ENCODE results near the gene UBQLN1.

- no peak for TF ChIP-seq CTCF (conservative IDR thresholded peaks at IDR 0.05)
- TF ChIP-seq ZFX (IDR thresholded peaks at IDR 0.05), result no peak
Observed at GRCh38 chr9:83639266-83639665, 68.5 kb downstream of the UBQLN1 start.
